CD1c-positive myeloid dendritic cell (primary cell): ENCODE measurements around the gene CNTNAP2.
"Not testable (repeated sequence)": the region's sequence is repeated elsewhere in the genome, so short reads cannot be mapped to it uniquely, and the experiment has no call there.

Experiments used
- DNase-seq: peaks from one replicate; pipeline ENCODE4 v3.0.0-alpha.2; 2016; ENCODE audit errors: extremely low spot score

Gene CNTNAP2

DNA sequence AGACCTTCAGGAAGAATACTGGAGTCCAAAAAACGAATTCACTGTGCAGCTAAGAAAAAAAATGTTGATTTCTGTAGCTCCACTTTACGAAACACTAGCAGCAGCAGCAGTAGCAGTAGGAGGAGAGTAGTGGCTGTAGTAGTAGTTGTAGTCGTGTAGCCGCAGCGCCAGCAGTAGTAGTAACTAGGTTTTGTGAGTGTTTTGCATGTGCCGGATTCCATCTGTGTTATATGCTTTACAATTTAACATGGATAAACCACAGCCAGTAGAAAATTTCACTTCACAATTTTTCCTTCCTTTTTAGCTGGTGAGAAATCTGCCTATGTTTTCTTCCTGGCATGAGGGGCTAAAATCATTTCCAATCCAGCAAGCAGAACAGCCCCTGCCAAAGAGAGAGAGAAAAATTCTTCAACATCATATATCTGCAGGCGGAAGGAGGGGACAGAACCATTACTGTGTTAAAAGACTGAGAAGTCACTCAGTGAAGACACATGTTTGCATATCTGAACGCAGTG, 2325.6 kb downstream of the CNTNAP2 start:
- DNase-seq: no peak

DNA sequence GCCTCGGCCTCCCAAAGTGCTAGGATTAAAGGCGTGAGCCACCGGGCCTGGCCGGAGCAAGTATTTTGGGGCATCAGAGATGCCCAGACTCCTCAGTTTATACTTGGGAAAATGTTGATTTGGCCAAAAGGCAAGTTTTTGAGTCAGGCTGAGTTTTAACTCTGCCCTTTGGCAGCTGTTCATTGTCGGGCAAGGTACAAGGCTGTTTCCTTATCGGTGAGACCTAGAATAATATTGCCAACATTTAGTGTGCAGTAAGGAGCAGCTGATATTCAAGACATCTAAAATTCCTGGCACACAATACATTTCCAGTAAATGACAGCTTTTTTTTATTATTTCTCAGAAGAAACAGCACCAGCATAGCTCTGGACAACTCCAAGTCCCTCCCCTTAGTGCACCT, 2326.3 kb downstream of the CNTNAP2 start:
- DNase-seq: no peak

DNA sequence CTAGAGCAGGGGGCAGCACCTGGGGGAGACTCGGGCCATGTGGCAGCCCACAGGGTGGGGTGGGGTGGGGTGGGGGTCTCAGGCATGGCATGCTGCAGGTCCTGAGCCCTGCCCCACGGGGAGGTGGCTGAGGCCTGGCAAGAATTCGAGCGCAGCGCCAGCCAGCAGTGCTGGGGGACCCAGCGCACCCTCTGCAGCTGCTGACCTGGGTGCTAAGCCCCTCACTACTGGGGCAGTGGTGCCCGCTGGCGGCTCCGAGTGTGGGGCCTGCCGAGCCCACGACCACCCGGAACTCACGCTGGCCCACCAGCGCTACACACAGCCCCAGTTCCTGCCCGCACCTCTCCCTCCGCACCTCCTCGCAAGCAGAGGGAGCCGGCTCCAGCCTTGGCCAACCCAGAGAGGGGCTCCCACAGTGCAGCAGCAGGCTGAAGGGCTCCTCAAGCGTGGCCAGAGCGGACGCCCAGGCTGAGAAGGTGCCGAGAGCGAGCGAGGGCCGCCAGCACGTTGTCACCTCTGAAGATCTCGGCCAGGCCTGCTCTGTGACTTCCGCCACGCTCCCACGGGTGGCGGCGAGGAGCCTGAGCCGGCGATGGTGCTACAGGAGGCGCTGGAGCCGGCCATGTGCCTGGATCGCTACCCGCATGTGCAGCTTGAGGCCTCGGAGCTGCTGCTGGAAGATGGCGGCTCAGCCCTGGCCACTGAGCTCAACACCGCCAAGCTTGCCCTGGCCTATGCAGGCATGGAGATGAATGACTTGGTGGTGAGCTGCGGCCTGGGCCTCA, 2328.9 kb downstream of the CNTNAP2 start:
- DNase-seq: no peak

DNA sequence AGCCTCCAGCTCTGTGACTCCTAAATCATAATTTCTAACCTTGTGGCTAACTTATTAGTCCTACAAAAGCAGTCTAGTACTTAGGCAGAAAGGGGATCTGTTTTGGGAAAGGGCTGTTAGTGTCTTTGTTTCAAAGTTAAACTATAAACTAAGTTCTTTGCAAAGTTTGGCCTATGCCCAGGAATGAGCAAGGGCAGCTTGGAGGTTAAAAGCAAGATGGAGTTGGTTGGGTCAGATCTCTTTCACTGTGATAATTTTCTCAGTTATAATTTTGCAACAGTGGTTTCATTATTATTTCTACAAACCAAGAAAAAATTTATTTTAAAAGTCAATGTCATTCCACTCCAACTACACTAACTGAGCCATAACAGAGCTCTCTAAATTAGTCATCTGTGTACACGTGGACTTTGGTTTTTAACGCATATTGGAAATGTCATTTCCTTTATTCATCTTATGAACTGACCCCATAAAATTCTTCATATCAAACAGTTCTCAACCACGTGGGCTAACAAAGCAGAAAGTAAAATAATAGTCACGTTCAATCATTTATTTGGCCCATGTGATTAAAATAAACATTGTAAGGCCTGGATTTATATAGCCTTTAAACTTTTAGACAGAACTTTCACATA, 2330.7 kb downstream of the CNTNAP2 start:
- DNase-seq: no peak

DNA sequence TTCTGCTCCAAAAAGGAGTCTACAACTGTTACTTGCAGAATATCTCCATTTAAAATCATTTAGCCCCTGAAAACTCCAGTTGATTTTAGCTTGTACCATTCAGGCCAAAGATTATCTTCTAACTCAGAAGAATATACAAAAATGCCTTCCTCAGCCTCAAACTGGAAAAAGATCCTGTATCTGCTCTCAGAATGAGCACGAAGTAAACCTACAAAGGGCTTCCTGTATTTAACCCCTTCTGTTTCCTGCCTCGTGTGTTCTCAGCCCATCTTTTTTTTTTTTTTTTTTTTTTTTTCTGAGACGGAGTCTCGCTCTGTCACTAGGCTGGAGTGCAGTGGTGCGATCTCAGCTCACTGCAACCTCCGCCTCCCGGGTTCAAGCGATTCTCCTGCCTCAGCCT, 2334.9 kb downstream of the CNTNAP2 start:
- not testable (repeated sequence) for DNase-seq

DNA sequence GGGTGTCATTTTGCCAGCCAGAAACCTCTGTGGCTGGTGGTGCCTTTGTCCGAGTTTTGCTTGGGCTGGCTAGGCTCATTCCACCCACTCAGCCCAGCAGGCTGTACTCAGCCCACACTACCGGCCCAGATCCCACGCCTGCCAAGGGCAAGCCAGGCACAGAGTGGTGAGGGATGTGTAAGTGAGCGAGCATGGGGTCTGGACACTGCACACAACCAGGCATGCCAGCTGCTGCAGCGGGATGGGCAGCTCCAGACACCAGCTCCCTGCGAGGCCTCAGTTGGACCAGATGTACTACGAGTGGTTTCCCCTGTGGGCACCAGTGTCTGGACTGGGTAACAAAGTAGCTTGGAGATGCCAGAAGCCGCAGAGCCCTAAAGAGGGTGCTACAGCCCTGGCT, 2339.8 kb downstream of the CNTNAP2 start:
- DNase-seq: no peak

DNA sequence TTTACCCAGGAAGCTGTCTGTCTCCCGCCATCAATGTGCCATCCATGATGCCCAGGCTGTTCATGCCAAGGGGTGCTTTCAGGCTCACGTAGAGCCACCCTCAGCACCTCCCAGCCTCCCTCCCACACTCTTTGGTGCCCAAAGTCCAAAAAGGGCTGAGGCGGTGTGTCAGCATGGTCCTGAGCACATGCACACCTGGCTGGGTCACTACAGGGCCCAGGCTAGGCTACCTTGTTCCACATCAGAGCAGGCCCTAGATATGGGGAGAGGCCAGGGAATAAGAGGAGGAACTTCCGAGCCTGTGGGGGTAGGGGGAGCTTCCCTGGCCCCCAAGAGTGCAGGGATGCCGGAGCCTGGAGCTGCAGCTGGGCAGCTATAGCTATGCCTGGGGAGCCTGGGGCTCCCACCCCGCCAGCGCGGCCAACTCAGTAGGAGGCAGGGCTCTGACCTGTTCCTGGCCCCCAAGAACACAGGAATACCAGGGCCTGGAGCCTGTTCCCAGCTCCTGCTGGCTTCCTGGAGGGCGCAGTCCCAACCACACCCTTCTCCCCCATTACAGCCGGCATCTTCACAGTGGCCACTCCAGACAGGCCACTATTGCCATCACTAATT, 2340.8 kb downstream of the CNTNAP2 start:
- DNase-seq: no peak

DNA sequence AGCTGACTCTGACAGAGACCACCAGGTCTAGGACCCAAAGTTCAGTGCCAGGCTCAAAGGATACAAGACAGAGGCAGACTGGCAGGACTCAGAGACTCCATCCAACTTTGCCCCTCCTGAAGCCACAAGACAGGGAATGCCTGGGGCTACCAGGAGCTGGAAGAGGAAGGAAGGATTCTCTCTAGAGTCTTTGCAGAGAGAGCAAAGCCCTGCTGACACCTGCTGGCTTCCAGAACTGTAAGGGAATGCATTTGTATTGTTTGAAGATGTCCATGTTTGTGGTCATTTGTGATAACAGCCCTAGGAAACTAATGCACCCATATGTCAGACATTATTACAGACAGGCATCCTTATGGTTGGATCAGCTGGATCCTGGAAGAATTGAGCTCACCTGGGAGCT, 2341.7 kb downstream of the CNTNAP2 start:
- DNase-seq: no peak

DNA sequence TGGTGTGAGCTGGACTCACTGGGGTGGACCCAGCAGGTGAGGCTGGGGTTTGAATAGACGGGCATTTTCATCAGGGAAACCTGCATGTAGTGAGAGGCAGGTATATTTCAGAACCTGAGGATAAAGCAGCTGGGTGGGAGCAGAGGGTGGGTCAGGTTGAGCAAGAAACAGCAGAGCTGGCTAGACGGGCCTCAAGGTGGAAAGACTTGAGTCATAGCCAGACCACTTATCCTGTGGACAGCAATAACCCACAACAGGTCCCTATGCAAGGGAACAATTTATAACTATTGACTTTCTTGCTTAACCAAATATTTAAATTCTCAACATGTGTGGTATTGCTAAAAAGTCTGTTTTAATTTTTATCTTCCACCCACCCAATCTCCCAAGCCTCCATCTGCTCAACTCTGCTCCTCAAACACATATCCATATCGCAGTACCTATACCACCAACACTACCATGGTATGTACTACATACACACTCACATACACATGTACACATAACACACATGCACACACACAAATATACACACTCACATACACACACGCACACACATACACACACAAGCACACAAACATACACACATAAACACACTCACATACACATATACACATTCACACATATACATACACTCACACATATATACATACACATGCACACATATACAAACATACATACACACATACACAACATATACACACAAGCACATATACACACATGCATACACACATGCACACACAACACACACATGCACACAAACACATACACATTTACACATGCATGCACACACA, 2345.0 kb downstream of the CNTNAP2 start:
- DNase-seq: no peak

DNA sequence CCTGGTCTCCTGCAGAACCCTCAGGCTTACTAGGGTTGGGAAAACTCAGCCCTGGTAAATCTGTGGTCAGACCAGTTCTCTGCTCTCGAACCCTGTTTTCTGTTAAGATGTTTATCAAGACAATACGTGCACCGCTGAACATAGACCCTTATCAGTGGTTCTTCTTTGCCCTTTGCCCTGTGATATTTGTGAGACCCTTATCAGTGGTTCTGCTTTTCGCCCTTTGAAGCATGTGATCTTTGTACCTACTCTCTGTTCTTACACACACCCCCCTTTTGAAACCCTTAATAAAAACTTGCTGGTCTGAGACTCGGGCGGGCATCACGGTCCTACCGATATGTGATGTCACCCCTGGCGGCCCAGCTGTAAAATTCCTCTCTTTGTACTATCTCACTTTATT, 2346.2 kb downstream of the CNTNAP2 start:
- DNase-seq: not testable (repeated sequence)

DNA sequence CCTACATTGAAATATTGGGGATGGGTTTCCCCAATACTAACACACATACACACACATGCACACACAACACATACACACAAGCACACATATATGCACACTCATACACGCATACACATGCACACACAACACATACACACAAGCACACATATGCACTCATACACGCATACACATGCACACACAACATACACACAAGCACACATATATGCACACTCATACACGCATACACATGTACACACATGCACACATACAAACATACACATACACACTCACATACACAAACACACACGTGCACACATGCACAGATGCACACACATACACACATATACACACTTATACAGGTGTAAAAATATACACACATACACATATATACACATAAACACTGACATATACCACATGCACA, 2346.6 kb downstream of the CNTNAP2 start:
- DNase-seq: no peak

DNA sequence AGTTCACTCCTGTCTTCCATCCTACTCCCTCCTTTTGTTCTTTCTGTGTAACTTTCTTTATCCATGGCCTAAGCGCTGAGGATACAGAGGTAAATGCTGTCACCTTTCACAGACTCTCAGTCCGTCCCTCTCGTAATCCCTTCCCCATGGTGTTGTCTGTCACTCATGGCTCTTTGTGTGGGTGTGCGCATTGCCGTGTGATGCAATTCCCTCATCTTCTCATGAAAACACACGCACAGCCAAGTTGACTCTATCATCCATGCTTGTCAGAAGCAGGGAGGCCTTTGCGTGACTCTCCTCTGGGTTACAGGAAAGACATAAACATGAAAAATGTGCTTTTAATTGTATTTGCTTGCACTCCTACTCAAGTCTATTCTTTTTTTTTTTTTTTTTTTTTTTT, 2348.3 kb downstream of the CNTNAP2 start:
- DNase-seq: no peak

DNA sequence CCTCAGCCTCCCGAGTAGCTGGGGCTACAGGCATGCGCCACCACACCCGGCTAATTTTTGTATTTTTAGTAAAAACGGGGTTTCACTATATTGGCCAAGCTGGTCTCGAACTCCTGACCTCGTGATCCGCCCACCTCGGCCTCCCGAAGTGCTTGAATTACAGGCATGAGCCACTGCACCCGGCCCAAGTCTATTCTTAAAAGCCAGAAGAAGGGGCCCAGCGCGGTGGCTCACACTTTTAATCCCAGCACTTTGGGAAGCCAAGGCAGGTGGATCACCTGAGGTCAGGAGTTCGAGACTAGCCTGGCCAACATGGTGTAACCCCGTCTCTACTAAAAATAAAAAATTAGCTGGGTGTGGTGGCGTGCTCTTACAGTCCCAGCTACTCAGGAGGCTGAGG, 2348.8 kb downstream of the CNTNAP2 start:
- DNase-seq: not testable (repeated sequence)

DNA sequence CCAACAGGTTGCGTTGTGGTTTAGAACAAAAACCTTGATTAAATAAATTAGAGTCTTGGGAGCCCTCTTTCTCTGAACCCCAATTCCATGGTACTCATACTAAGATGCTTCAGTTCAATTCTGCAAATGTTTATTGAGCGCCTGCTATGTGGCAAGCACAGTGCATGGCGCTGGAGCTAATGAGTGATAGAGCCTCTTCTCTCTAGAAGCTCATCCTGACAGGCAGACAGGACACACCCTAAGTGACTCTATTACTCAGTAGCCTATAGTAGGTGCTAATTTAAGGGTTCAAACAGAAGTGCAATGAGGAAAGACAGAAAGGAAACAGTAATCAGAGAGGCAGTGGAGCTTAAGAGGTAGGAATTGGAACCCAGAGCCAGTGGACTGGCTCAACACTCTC, 2349.5 kb downstream of the CNTNAP2 start:
- no peak for DNase-seq

DNA sequence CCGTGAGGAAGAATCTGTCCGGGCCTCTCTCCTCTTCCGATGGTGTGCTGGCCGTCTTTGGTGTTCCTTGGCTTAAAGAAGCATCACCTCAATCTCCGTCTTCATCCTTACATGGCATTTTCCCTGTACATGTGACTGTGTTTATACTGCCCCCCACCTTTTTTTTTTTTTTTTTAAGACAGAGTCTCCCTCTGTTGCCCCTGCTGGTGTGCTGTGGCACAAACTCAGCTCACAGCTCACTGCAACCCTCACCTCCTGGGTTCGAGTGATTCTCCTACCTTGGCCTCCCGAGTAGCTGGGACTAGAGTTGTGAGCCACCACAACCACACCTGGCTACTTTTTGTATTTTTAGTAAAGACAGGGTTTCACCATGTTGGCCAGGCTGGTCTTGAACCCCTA, 2352.1 kb downstream of the CNTNAP2 start:
- DNase-seq: no peak
